Measurements from ENCODE around the gene CFAP97. TPM values are rescaled to one million over a fixed set of nuclear protein-coding genes. Genes with fewer than 3 reads are reported as not detected.

The CFAP97 gene
- total RNA-seq, 4 donors from 2014 or later = 6.5 to 14.1 (median 10.8) TPM

- no peaks in the 10 kb centered on the region for H3K9me3 ChIP-seq
- intact Hi-C loops (cut with DNase I; ENCODE audit: low total_unique reads) (no loop called here), in situ Hi-C loops (cut with MboI; ENCODE audit: low sequenced_read_pairs in 4 of 4) (no loop called here)
- no peaks in the 10 kb centered on the region for H3K36me3 ChIP-seq
- DNase-seq (no peak), ATAC-seq (no peak)
- H3K4me3 ChIP-seq = no peak overlapping the region
- no peak overlapping the region for H3K27ac ChIP-seq
- TF ChIP-seq POLR2A (IDR thresholded peaks at IDR 0.05) (no peak), CTCF (IDR thresholded peaks at IDR 0.05 in 4 of 5, conservative IDR thresholded peaks at IDR 0.05 in 1 of 5) (no peak)
- no peaks in the 10 kb centered on the region for H3K27me3 ChIP-seq
- H3K4me1 ChIP-seq = no peaks in the 10 kb centered on the region
Observed at GRCh38 chr4:185235119-185235842, 31.5 kb upstream of the CFAP97 start.

GRCh38 chr4:185232370-185232769 is 28.6 kb upstream of the CFAP97 start:
- no peak for TF ChIP-seq POLR2A (IDR thresholded peaks at IDR 0.05)
- no peak for TF ChIP-seq CTCF (IDR thresholded peaks at IDR 0.05 in 4 of 5, conservative IDR thresholded peaks at IDR 0.05 in 1 of 5)
- ATAC-seq = no peak
- intact Hi-C loops (cut with DNase I; ENCODE audit: low total_unique reads) = no loop called here
- Histone ChIP-seq H3K4me3 (no peak overlapping the region), H3K4me1 (peaks cover 0 to 1% of the 10 kb centered on the region in 2 donors), H3K27me3 (no peaks in the 10 kb centered on the region), H3K36me3 (no peaks in the 10 kb centered on the region), H3K9me3 (no peaks in the 10 kb centered on the region), H3K27ac (no peak overlapping the region)
- no peak for DNase-seq
- in situ Hi-C loops (cut with MboI; ENCODE audit: low sequenced_read_pairs in 4 of 4) = no loop called here

- ATAC-seq (no peak), DNase-seq (no peak)
- in situ Hi-C loops (cut with MboI; ENCODE audit: low sequenced_read_pairs in 4 of 4) (no loop called here), intact Hi-C loops (cut with DNase I; ENCODE audit: low total_unique reads) (no loop called here)
- Histone ChIP-seq H3K36me3 (no peaks in the 10 kb centered on the region), H3K4me3 (no peak overlapping the region), H3K27me3 (no peaks in the 10 kb centered on the region), H3K9me3 (no peaks in the 10 kb centered on the region), H3K27ac (no peak overlapping the region), H3K4me1 (peaks cover 0 to 6% of the 10 kb centered on the region in 2 donors)
- no peak for TF ChIP-seq CTCF (IDR thresholded peaks at IDR 0.05 in 4 of 5, conservative IDR thresholded peaks at IDR 0.05 in 1 of 5)
- TF ChIP-seq POLR2A (IDR thresholded peaks at IDR 0.05) = no peak
Observed at GRCh38 chr4:185229021-185229818, 25.4 kb upstream of the CFAP97 start.

DNA sequence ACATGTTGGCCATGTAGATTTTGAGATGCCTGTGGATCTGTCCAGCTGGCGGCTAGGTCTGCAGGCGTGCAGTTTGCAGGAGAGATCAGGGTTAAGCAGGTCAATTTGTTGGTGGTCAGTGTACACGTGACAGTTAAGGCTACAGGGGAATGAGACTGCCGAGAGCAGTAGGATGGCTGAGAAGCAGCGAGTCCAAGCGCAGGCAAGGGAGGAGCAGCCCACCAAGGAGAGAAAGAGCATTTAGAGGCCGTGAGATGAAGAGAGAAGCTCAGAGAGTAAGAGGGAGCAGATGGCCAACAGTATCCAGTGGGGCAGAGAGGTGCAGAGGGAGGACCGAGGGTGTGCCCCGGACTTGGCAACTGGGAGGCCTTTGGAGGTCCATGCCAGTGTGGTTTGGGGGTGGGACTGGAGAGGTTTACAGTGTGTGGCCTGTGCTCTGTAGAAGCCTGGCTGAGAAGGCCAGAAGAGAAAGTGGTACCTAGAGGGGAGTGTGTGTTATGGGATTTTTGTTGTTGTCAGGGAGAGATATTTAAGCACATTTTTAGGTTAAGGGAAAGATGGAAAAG is 24.0 kb upstream of the CFAP97 start:
- ATAC-seq = no peak
- Histone ChIP-seq H3K4me1 (peaks cover 0 to 6% of the 10 kb centered on the region in 2 donors), H3K27ac (no peak overlapping the region), H3K36me3 (no peaks in the 10 kb centered on the region), H3K9me3 (no peaks in the 10 kb centered on the region), H3K4me3 (no peak overlapping the region), H3K27me3 (no peaks in the 10 kb centered on the region)
- in situ Hi-C loops (cut with MboI; ENCODE audit: low sequenced_read_pairs in 4 of 4) (no loop called here), intact Hi-C loops (cut with DNase I; ENCODE audit: low total_unique reads) (no loop called here)
- no peak for TF ChIP-seq CTCF (IDR thresholded peaks at IDR 0.05 in 4 of 5, conservative IDR thresholded peaks at IDR 0.05 in 1 of 5)
- TF ChIP-seq POLR2A (IDR thresholded peaks at IDR 0.05) = no peak
- DNase-seq = no peak
